Liver (tissue), 3 donors: ENCODE results near the gene CDK13.

Source experiments
- EGR1 ChIP-seq, 2 donors: IDR thresholded peaks; 2 replicates each; pipeline ENCODE4 v1.6.1; 2016 to 2018; ENCODE audit warnings: antibody characterized with exemption in 2 of 2, low read depth in 2 of 2
- FOXA1 ChIP-seq: IDR thresholded peaks from 2 replicates; pipeline ENCODE4 v1.6.1; 2016; ENCODE audit warnings: antibody characterized with exemption
- GABPA ChIP-seq, 2 donors: IDR thresholded peaks in 1 of 2; conservative IDR thresholded peaks in 1 of 2; 2 replicates each; pipeline ENCODE4 v1.6.1; 2016; ENCODE audit warnings: antibody characterized with exemption in 2 of 2, mild to moderate bottlenecking in 1 of 2, moderate library complexity in 1 of 2
- JUND ChIP-seq, 2 donors: IDR thresholded peaks; 2 replicates each; pipeline ENCODE4 v1.6.1; 2016; ENCODE audit warnings: antibody characterized with exemption in 2 of 2
- NR2F2 ChIP-seq: IDR thresholded peaks from 2 replicates; pipeline ENCODE4 v1.6.1; 2016; ENCODE audit warnings: antibody characterized with exemption
- RAD21 ChIP-seq, 2 donors: IDR thresholded peaks; 2 replicates each; pipeline ENCODE4 v1.6.1; 2016; ENCODE audit warnings: antibody characterized with exemption in 2 of 2, mild to moderate bottlenecking in 2 of 2
- RXRA ChIP-seq, 2 donors: IDR thresholded peaks; 2 replicates each; pipeline ENCODE4 v1.6.1; 2017 to 2018; ENCODE audit warnings: antibody characterized with exemption in 2 of 2, mild to moderate bottlenecking in 1 of 2
- SP1 ChIP-seq: IDR thresholded peaks from 2 replicates; pipeline ENCODE4 v1.6.1; 2018; ENCODE audit warnings: antibody characterized with exemption, mild to moderate bottlenecking
- TAF1 ChIP-seq: conservative IDR thresholded peaks from 2 replicates; pipeline ENCODE4 v1.6.1; 2016; ENCODE audit warnings: antibody characterized with exemption, mild to moderate bottlenecking
- YY1 ChIP-seq: IDR thresholded peaks from 2 replicates; pipeline ENCODE4 v1.6.1; 2016; ENCODE audit warnings: antibody characterized with exemption, mild to moderate bottlenecking
- TF ChIP-seq, protein P1 (sequence below): IDR thresholded peaks from 2 replicates; pipeline ENCODE4 v1.6.1; 2016; ENCODE audit warnings: antibody characterized with exemption
- TF ChIP-seq, protein P2 (sequence below): fragments of 150-350 bp; IDR thresholded peaks from 2 replicates; pipeline ENCODE4 v1.5.1; 2017; ENCODE audit warnings: improper control_type of control experiment, low read depth, low read length; ENCODE audit not compliant: missing input control
- TF ChIP-seq, protein P3 (sequence below): IDR thresholded peaks from 2 replicates; pipeline ENCODE4 v1.6.1; 2016; ENCODE audit warnings: antibody characterized with exemption
- TF ChIP-seq, protein P4 (sequence below): IDR thresholded peaks from 2 replicates; pipeline ENCODE4 v1.6.1; 2016; ENCODE audit warnings: antibody characterized with exemption, mild to moderate bottlenecking
- donor health status: healthy.
- donor health status: healthy.

DNA sequence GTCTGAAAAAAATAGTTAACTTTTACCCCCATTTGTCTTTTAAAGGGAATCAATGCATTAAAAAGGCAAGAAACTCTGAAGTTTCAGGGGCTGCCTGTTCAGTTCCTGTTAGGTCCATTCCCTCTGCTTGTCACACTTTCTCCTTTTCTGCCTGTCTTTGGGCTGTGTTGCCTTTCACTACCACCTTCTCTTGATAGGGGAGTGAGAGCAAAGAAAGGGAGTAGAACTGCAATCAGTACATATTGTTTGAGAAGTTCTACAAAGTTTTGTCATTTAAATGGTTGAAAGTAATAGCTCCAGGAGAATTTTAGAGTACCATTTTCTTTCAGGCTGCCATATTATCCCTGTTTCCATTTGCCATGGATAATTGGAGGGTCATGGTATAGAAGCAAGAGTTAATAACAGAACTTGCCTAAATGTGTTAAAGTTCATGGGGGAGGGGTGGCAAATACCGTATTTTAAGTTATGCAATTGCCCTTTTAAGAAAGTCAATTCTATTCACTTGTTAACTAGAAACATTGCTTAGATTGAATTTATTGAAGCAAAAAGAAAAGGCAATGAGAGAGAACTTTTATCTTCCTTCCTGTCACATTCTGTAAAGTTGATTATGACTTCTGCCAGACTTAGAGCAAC lies 145.8 kb downstream of the CDK13 start:
- TF ChIP-seq, protein P1, sequence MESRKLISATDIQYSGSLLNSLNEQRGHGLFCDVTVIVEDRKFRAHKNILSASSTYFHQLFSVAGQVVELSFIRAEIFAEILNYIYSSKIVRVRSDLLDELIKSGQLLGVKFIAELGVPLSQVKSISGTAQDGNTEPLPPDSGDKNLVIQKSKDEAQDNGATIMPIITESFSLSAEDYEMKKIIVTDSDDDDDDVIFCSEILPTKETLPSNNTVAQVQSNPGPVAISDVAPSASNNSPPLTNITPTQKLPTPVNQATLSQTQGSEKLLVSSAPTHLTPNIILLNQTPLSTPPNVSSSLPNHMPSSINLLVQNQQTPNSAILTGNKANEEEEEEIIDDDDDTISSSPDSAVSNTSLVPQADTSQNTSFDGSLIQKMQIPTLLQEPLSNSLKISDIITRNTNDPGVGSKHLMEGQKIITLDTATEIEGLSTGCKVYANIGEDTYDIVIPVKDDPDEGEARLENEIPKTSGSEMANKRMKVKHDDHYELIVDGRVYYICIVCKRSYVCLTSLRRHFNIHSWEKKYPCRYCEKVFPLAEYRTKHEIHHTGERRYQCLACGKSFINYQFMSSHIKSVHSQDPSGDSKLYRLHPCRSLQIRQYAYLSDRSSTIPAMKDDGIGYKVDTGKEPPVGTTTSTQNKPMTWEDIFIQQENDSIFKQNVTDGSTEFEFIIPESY: no peak
- TF ChIP-seq GABPA (IDR thresholded peaks at IDR 0.05 in 1 of 2, conservative IDR thresholded peaks at IDR 0.05 in 1 of 2) (no peak), YY1 (no peak), TAF1 (no peak), RXRA (IDR thresholded peaks at IDR 0.05) (peak; percentile 80), JUND (IDR thresholded peaks at IDR 0.05) (no peak), RAD21 (IDR thresholded peaks at IDR 0.05) (no peak), EGR1 (IDR thresholded peaks at IDR 0.05; ENCODE audit: low read depth in 2 of 2) (no peak), NR2F2 (no peak), SP1 (peak; percentile 62), FOXA1 (no peak)
- TF ChIP-seq, protein P2, sequence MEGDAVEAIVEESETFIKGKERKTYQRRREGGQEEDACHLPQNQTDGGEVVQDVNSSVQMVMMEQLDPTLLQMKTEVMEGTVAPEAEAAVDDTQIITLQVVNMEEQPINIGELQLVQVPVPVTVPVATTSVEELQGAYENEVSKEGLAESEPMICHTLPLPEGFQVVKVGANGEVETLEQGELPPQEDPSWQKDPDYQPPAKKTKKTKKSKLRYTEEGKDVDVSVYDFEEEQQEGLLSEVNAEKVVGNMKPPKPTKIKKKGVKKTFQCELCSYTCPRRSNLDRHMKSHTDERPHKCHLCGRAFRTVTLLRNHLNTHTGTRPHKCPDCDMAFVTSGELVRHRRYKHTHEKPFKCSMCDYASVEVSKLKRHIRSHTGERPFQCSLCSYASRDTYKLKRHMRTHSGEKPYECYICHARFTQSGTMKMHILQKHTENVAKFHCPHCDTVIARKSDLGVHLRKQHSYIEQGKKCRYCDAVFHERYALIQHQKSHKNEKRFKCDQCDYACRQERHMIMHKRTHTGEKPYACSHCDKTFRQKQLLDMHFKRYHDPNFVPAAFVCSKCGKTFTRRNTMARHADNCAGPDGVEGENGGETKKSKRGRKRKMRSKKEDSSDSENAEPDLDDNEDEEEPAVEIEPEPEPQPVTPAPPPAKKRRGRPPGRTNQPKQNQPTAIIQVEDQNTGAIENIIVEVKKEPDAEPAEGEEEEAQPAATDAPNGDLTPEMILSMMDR: no peak
- TF ChIP-seq, protein P3, sequence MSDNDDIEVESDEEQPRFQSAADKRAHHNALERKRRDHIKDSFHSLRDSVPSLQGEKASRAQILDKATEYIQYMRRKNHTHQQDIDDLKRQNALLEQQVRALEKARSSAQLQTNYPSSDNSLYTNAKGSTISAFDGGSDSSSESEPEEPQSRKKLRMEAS: no peak
- TF ChIP-seq, protein P4, sequence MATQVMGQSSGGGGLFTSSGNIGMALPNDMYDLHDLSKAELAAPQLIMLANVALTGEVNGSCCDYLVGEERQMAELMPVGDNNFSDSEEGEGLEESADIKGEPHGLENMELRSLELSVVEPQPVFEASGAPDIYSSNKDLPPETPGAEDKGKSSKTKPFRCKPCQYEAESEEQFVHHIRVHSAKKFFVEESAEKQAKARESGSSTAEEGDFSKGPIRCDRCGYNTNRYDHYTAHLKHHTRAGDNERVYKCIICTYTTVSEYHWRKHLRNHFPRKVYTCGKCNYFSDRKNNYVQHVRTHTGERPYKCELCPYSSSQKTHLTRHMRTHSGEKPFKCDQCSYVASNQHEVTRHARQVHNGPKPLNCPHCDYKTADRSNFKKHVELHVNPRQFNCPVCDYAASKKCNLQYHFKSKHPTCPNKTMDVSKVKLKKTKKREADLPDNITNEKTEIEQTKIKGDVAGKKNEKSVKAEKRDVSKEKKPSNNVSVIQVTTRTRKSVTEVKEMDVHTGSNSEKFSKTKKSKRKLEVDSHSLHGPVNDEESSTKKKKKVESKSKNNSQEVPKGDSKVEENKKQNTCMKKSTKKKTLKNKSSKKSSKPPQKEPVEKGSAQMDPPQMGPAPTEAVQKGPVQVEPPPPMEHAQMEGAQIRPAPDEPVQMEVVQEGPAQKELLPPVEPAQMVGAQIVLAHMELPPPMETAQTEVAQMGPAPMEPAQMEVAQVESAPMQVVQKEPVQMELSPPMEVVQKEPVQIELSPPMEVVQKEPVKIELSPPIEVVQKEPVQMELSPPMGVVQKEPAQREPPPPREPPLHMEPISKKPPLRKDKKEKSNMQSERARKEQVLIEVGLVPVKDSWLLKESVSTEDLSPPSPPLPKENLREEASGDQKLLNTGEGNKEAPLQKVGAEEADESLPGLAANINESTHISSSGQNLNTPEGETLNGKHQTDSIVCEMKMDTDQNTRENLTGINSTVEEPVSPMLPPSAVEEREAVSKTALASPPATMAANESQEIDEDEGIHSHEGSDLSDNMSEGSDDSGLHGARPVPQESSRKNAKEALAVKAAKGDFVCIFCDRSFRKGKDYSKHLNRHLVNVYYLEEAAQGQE: no peak
